DMS114 treated with DMSO at 0.1 percent for 48 hours (cell line): Measurements from ENCODE around the gene NAP1L1.

Experiments
- DNase-seq: peaks from one replicate; lab custom pipeline; 2025; ENCODE audit not compliant: unreplicated experiment; lab: John Stamatoyannopoulos, UW

The NAP1L1 gene

DNA sequence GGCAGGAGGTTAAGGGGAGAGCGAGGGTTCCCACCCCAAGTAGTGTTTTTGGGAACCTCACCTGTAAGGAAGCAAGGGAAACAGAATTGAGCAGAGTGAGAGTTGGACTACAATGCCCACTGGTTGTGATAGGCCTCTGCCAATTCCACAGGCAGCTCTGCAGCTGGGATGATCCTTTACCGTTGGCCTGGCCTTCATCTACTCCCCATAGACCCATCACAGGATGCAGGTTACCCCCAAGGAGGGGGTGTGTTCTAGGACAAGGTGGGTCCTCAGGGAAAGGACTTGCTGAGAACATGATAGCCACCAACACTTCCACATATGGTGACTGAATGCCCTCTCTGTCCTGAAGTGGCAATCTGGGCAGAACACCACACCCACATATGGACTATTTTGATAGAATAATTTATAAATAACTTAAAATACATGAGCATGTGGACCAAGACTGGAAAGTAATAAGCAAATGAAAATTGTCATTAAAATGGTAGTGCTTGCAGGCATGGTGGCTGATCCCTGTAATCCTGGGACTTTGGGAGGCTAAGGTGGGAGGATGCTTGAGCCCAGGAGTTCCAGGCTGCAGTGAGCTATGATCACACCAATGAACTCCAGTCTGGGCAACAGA lies 61.3 kb downstream of the NAP1L1 start:
- DNase-seq, result no peak

DNA sequence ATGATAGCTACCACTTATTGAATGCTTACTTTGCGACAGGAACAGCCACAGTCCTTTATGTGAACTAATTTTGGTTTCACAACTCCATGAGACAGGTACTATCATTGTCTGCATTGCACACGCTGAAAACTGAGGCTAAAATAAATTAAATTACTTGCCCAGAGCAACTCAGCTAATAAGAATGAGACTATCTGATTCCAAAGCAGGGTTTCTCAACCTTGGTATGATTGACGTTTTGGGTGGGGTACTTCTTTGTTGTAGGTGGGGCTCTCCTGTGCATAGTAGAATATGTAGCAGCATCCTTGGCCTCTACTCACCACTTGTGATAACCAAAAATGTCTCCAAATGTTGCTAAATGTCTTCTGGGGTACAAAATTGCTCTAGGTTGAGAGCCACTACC lies 62.0 kb downstream of the NAP1L1 start:
- DNase-seq, result no peak

DNA sequence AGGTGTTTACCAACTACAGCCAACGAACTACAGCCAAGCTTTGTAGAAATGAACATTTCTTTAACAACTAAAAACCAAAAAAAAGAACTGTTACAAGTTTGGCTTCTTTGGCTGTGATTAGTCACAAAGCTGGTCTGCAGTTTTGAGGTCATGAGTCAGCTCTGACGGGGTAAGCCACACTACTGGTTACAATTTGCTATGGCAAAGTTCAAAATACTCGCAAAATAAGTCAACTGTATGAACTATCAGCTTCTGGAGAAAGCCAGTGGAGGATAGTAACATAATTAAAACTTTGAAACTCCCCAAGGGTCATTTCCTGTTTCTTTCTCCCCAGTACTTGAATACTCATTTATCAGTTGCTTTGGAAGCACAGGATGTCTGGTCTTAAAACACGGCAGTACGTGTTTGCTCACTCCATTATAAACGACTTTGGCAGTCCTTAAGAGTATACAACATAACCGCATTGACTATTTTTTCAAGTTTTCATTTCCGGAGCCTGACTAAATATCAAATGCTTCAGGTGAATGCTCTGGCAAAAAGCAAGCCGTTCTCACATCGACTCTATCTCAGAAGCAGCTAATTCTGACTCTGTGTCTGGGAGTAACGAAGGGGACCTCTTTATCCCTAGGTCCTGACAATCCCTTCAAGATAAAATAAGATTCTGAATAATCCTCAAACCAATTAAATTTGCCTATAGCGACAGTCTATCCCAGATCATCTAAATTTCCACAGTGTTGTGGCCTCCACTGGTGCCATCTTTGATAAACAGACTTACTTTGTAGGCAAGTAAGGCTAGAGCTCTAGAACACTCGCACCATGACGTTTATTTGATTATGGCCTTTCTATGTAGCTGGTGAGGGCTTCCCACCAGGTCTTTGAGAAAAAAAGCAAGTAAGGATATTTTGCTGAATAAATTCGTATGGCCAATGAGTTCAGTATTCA lies 63.5 kb downstream of the NAP1L1 start:
- DNase-seq, result no peak

DNA sequence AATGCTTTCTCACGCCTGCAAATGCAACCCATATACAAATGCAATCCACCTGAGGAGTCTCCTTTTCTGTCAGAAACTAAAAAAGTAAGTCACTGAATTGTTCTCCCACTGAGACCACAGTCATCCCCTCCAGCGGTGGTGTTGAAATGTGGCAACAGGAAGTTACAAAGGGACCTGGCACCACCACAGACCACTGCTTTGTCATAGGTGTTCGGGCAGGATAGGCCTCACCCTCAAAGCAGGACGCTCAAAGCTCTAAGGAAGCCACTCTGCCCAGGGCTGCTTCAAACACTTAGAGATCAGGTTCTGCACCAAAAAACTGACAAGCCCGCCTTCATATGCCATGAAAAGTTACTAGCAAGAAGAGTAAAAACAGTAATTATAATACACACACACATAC lies 64.2 kb downstream of the NAP1L1 start:
- no peak for DNase-seq

GRCh38 chr12:76018672-76019071 lies 65.8 kb downstream of the NAP1L1 start:
- DNase-seq, result no peak

GRCh38 chr12:76018111-76018510 lies 66.4 kb downstream of the NAP1L1 start:
- DNase-seq, result no peak

DNA sequence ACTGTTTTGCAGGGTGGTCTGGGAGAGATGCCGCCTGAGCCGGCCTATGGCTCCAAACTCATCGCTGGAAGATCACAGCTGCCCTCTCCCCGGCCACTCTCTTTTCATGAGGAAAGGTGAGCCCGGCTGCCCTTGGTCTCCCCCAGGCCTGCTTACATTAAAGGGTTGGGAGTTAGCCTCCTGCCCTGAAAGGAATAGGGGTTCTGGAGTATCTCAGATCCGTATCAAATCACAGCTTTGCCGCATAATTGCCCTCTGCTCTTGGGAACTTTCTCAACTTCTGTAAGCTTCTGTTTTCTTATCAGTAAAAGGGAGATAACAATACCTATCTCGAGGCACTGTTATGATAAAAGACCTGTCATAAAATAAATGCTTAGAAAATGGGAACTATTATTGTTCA lies 70.5 kb downstream of the NAP1L1 start:
- DNase-seq, result no peak

DNA sequence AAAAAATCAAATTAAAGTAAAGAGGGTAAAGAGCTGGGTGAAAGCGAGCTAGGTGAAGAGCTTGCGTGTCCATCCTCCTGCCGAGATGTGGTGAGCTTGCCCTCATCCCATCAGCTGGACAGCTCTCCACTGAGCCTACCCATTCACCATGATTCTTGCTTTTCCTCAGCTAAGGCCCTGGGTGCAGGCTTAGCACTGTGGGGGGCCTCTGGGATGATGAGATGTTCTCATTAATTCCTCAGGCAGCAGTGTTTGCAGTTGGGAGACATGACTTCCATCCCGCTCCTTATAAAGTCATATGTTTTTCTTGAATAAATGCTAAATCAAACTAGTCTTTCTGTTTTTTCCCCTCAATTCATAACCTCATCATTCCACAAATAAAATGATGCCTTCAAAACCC lies 70.9 kb downstream of the NAP1L1 start:
- DNase-seq, result no peak

GRCh38 chr12:76012644-76013043 lies 71.8 kb downstream of the NAP1L1 start:
- no peak for DNase-seq

- DNase-seq, result no peak
Observed at GRCh38 chr12:76010732-76011458, 73.6 kb downstream of the NAP1L1 start.

- DNase-seq, result no peak
Observed at GRCh38 chr12:76008428-76008827, 76.1 kb downstream of the NAP1L1 start.

DNA sequence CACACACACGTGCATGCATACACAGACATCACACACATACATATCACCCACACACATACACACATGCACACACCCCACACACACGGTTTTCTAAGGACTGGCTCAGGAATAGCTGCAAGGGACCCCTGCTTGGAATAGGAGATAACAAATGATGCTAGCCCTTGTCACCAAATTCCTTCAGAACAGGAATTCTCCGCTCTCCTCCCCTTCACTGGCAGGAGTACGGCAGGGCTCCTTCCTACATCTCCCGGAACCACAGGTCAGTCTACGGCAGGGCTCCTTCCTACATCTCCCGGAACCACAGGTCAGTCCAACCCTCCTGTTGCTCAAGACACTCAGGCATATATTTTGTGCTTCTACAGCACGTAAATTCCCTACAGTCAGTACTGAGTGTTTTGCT lies 76.8 kb downstream of the NAP1L1 start:
- DNase-seq, result no peak

DNA sequence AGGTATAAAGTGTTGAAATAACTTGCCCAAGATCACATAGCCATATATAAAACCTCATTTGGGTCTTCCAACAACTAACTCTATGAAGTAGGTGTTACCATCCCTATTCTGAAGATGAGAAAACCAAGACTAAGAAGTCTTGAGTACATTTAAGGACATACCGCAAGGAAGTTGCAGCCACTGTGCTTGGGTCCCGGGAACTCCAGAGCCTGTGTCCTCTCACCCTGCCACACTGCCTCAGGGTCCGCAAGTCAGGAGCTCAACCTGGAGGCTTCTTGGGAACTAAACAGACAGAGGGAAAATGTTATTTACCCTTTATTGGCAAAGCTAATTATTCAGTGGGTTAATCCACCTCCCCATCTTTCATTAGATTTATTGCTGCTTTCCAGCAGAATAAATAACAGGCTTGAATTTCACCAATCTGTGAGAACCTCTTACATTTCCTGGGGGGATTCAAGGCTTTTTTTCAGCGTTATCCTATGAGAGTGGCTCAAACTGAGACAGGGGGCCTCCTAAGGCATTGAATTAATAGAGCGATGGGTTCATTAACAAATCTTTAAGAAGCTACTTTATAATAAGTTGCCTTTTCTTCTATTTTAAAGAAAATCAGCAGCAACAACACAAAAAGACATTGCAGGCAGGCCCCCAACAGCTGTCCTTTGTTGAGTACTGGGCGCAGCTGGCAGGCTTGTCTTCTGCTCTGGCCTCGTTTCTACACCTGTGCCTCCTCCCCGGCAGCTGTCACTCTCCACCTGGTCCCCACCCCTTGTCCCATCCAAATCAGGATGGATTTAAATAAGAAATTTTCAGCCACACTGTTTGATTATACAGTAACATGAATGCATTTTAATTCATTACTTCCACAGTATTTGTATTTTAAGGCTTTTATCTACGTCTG lies 78.2 kb downstream of the NAP1L1 start:
- DNase-seq, result no peak

DNA sequence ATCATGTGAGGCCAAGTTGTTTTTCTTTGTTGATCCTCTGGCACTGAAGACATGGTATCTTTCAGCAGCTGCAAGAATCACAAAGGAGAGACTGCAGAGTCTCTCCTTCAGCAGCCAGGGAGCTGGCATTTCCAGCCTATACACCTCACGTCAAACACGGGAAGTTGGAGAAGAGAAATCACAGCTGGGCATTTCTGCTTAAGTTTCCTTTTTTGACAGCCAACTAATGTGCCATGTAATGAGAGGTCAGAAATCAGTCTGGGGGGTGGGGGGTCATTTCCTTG lies 81.2 kb downstream of the NAP1L1 start:
- no peak for DNase-seq

GRCh38 chr12:76002598-76003354 lies 81.7 kb downstream of the NAP1L1 start:
- DNase-seq, result no peak

GRCh38 chr12:75998292-75999063 lies 86.0 kb downstream of the NAP1L1 start:
- DNase-seq, result no peak

- DNase-seq, result no peak
Observed at GRCh38 chr12:75997658-75998057, 86.8 kb downstream of the NAP1L1 start.

DNA sequence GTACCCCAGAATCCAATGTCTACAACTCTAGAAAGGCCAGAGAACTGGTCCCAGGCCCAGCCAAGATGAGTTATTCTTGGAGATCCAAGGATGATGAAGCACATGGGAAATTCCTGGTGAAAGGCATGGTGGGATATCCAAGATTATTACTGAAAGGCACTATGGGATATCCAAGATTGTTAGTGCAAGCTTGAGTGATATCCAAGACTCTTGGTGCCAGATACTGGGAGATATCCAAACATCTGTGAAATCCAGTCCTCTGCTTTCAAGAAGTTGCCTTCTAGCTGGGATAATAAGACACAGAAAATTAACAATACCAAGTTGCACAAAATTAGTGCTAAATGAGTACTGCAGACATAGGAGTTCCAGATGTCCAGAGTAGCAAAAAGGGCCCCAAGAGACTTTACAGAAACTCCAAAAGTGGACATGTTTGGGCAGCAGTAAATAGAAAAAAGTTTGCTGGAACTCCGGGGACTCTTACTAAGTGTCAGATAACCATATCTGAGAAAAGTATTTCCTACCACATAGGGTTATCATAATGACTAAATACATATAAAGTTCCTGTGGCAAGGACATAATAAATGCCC lies 87.5 kb downstream of the NAP1L1 start:
- no peak for DNase-seq

GRCh38 chr12:75995691-75996090 lies 88.8 kb downstream of the NAP1L1 start:
- no peak for DNase-seq
